Common myeloid progenitor, CD34-positive (primary cell): ENCODE results near the gene FRYL.

ENCODE experiments used
- CTCF ChIA-PET: fragments of 350-600 bp; sonication (Branson Sonifier 250); formaldehyde crosslinking; loops from one replicate; lab custom pipeline; 2021; ENCODE audit warnings: antibody characterized with exemption; lab: Charles Lee
- POLR2A ChIA-PET: fragments of 350-600 bp; sonication (Branson Sonifier 250); formaldehyde crosslinking; loops from one replicate; lab custom pipeline; 2021; ENCODE audit warnings: antibody characterized with exemption; lab: Charles Lee
- DNase-seq, 3 donors: peaks; one replicate each; pipeline versions ENCODE4 v3.0.0 to v3.0.0-alpha.2; 2013
- H3K27ac ChIP-seq, 2 experiments: 1 replicate in 1 of 2; 2 replicates in 1 of 2; pipeline ENCODE4 v1.7.0; 2013; ENCODE audit warnings: inconsistent platforms in 2 of 2, low read length in 2 of 2, mild to moderate bottlenecking in 2 of 2, low read depth in 1 of 2, moderate library complexity in 1 of 2; ENCODE audit not compliant: severe bottlenecking in 2 of 2, insufficient read depth in 1 of 2, poor library complexity in 1 of 2
- H3K27me3 ChIP-seq, 5 experiments: replicated peaks in 2 of 5; 1 replicate in 3 of 5; 2 replicates in 2 of 5; pipeline versions ENCODE4 v1.6.1 to v1.7.0; 2013; ENCODE audit warnings: low read length in 4 of 5, mild to moderate bottlenecking in 2 of 5, moderate library complexity in 2 of 5, inconsistent platforms in 1 of 5; ENCODE audit not compliant: insufficient read depth in 5 of 5, control insufficient read depth in 4 of 5
- H3K36me3 ChIP-seq, 4 experiments: 1 replicate in 2 of 4; 2 replicates in 2 of 4; pipeline versions ENCODE4 v1.6.1 to v1.7.0; 2013; ENCODE audit warnings: low read length in 3 of 4, control low read depth in 1 of 4, mild to moderate bottlenecking in 1 of 4; ENCODE audit not compliant: control insufficient read depth in 4 of 4, insufficient read depth in 4 of 4
- H3K4me1 ChIP-seq, 4 experiments: 1 replicate in 3 of 4; 2 replicates in 1 of 4; pipeline versions ENCODE4 v1.6.1 to v1.7.1; 2013; ENCODE audit warnings: low read length in 3 of 4, mild to moderate bottlenecking in 3 of 4, control low read depth in 1 of 4, inconsistent platforms in 1 of 4, moderate library complexity in 1 of 4; ENCODE audit not compliant: control insufficient read depth in 4 of 4, insufficient read depth in 4 of 4; ENCODE audit errors: control extremely low read depth in 1 of 4
- H3K4me3 ChIP-seq, 7 experiments: 1 replicate in 4 of 7; 2 replicates in 3 of 7; pipeline versions ENCODE4 v1.5.1 to v1.7.0; 2013; ENCODE audit warnings: mild to moderate bottlenecking in 7 of 7, low read length in 6 of 7, moderate library complexity in 6 of 7, inconsistent platforms in 2 of 7, low read depth in 2 of 7, control low read depth in 1 of 7; ENCODE audit not compliant: insufficient read depth in 4 of 7, control insufficient read depth in 1 of 7; ENCODE audit errors: extremely low read depth in 1 of 7
- H3K9me3 ChIP-seq, 5 experiments: 1 replicate in 4 of 5; 2 replicates in 1 of 5; pipeline versions ENCODE4 v1.6.1 to v1.7.1; 2013; ENCODE audit warnings: low read length in 4 of 5, mild to moderate bottlenecking in 2 of 5, inconsistent platforms in 1 of 5, low read depth in 1 of 5, moderate library complexity in 1 of 5; ENCODE audit not compliant: control insufficient read depth in 4 of 5, insufficient read depth in 2 of 5; ENCODE audit errors: control extremely low read depth in 1 of 5
- WGBS: methylation state at CpG from one replicate; pipeline ENCODE4 v1.1.5; 2013; ENCODE audit not compliant: insufficient coverage; 5-methylcytosine and 5-hydroxymethylcytosine counted together

Gene FRYL

GRCh38 chr4:48796927-48797679 lies 17.0 kb upstream of the FRYL start:
- peaks cover 0 to 5% (median 0%) of the 10 kb centered on the region in 4 experiments for H3K4me1 ChIP-seq
- no peak overlapping the region for H3K27ac ChIP-seq
- no peaks in the 10 kb centered on the region for H3K27me3 ChIP-seq
- H3K9me3 ChIP-seq = no peaks in the 10 kb centered on the region
- WGBS = 100% methylated on average over 1 of the region's 1 CpG
- DNase-seq = no peak
- ChIA-PET POLR2A (no interaction called here), CTCF (interaction anchor here (1.0 to 1.4 kb wide), 2 partner anchors 9 to 15 kb away, joined by 3 read pairs; no protein-coding TSS in a partner anchor)
- no peaks in the 10 kb centered on the region for H3K36me3 ChIP-seq
- no peak overlapping the region for H3K4me3 ChIP-seq

DNA sequence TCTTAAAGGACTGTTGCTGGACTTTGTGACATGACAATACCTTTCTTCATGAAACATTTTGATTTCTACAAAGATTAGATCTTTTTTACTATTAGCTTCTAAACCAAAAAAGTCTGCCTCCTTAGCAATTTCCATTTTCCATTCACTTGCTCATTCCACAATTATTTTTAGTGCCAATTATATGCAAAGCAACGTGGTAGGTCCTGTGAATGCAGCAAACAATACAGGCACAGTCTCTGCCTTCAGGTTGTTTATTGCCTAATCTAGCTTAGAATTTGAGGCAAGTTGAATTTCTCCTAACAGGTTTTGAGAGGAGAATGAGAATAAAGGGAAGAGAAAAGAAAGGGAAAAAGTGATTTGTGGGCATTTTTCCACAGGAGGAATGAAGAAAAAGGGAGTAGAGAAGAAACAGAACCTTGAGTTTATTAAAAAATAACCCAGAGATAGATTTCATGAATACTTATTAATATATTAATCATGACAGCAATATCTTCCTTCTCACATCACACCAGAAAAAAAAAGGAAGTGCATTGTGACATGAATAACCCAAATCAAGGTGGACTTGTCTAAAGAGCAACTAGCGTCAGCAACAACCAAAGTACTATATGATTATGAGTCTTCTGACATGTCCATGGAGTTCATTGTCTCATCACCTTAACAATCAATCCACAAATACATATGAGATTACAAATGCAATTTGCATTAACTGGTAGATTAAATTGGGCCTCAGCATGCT lies 16.3 kb upstream of the FRYL start:
- no peak for DNase-seq
- Histone ChIP-seq H3K4me1 (peaks cover 0 to 8% (median 0%) of the 10 kb centered on the region in 4 experiments), H3K4me3 (no peak overlapping the region), H3K27ac (no peak overlapping the region), H3K27me3 (no peaks in the 10 kb centered on the region), H3K36me3 (no peaks in the 10 kb centered on the region), H3K9me3 (no peaks in the 10 kb centered on the region)
- ChIA-PET CTCF (interaction anchor here (0.9 to 1.4 kb wide), 4 partner anchors 9 to 102 kb away, joined by 3 read pairs; no protein-coding TSS in a partner anchor), POLR2A (no interaction called here)
- WGBS = 100% methylated on average over 1 of the region's 2 CpGs

DNA sequence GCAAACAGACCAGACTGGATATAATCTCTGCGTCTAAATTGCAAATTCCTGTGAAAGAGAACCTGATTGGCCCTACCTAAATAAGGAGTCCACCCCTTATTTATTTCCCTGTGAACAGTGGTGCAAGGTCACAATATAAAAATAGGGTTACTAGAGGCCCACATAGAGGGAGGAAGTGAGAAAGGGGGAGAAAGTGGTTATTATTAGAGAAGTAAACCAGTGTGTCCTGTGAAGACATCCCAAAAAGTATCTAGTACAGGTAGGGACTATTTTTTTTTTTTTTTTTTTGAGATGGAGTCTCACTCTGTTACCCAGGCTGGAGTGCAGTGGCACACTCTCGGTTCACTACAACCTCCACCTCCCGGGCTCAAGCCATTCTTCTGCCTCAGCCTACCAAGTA lies 15.0 kb upstream of the FRYL start:
- CTCF ChIA-PET = interaction anchor here (0.9 to 1.2 kb wide), 2 partner anchors 24 to 104 kb away, joined by 3 read pairs; no protein-coding TSS in a partner anchor
- Histone ChIP-seq H3K27ac (no peak overlapping the region), H3K36me3 (no peaks in the 10 kb centered on the region), H3K4me3 (no peak overlapping the region), H3K4me1 (peaks cover 0 to 8% (median 0%) of the 10 kb centered on the region in 4 experiments), H3K9me3 (no peaks in the 10 kb centered on the region), H3K27me3 (no peaks in the 10 kb centered on the region)
- POLR2A ChIA-PET = no interaction called here
- WGBS = 100% methylated on average over 1 of the region's 3 CpGs
- no peak for DNase-seq

- Histone ChIP-seq H3K27ac (no peak overlapping the region), H3K4me1 (peaks cover 0 to 8% (median 0%) of the 10 kb centered on the region in 4 experiments), H3K9me3 (no peaks in the 10 kb centered on the region), H3K27me3 (no peaks in the 10 kb centered on the region), H3K36me3 (no peaks in the 10 kb centered on the region), H3K4me3 (no peak overlapping the region)
- WGBS = 100% methylated on average over 3 of the region's 5 CpGs
- DNase-seq = no peak
- CTCF ChIA-PET = no interaction called here
- POLR2A ChIA-PET = no interaction called here
Measured at GRCh38 chr4:48792348-48793006, 12.4 kb upstream of the FRYL start.

DNA sequence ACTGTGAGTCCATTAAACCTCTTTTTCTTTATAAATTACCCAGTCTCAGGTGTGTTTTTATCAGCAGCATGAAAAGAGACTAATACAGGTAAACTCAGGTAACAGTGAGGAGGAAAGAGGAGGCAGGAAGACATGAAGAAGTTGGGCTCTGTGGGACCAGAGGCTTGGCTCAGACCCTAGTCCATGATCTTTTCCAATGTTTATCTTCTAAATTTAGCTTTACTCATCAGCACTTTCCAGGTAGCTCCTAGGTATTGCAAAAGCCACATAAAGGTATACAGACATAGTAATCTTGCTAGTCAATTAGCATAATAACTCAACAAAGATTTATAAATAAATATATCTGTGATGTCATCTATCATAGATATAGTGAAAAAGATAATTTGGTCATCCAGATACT lies 11.2 kb upstream of the FRYL start:
- no peak for DNase-seq
- ChIA-PET CTCF (interaction anchor here (1.2 kb wide), 1 partner anchor 184 kb away, joined by 3 read pairs; no protein-coding TSS in a partner anchor), POLR2A (no interaction called here)
- Histone ChIP-seq H3K27ac (no peak overlapping the region), H3K9me3 (no peaks in the 10 kb centered on the region), H3K4me3 (no peak overlapping the region), H3K27me3 (no peaks in the 10 kb centered on the region), H3K4me1 (peaks cover 0 to 8% (median 0%) of the 10 kb centered on the region in 4 experiments), H3K36me3 (no peaks in the 10 kb centered on the region)

GRCh38 chr4:48790561-48790960 lies 10.5 kb upstream of the FRYL start:
- H3K27ac ChIP-seq = no peak overlapping the region
- no peak overlapping the region for H3K4me3 ChIP-seq
- no peaks in the 10 kb centered on the region for H3K36me3 ChIP-seq
- no peak for DNase-seq
- no peaks in the 10 kb centered on the region for H3K9me3 ChIP-seq
- no peaks in the 10 kb centered on the region for H3K27me3 ChIP-seq
- ChIA-PET CTCF (interaction anchor here (1.1 to 1.2 kb wide), 2 partner anchors 13 to 183 kb away, joined by 3 read pairs; no protein-coding TSS in a partner anchor), POLR2A (no interaction called here)
- H3K4me1 ChIP-seq = peaks cover 0 to 8% (median 0%) of the 10 kb centered on the region in 4 experiments
